ENCODE data around the gene USP6NL. TPM values are rescaled to one million over a fixed set of nuclear protein-coding genes. Genes with fewer than 3 reads are reported as not detected.

Gene USP6NL
- total and polyA plus RNA-seq, 7 donors: 9.2 to 11.4 (median 10.8) TPM

DNA sequence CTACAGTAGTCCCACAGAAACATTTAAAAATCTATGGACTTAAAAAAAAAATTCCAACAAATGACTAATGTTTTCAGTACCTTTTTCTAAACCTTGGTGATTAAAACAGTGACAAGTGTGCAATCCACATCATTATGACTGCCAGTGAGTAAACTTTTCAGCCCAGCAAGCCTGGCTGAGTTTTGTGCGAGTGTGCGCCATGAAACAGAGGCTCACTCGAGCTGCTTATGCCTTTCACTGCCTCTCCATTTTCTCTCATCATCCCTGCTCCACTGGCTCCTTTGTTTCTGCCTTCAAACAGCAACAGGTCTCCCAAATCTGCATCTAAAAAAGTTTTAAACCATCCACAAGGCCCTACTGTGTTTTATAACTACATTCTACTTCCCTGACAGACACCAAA, 105.8 kb downstream of the USP6NL start:
- TF ChIP-seq, protein P1, sequence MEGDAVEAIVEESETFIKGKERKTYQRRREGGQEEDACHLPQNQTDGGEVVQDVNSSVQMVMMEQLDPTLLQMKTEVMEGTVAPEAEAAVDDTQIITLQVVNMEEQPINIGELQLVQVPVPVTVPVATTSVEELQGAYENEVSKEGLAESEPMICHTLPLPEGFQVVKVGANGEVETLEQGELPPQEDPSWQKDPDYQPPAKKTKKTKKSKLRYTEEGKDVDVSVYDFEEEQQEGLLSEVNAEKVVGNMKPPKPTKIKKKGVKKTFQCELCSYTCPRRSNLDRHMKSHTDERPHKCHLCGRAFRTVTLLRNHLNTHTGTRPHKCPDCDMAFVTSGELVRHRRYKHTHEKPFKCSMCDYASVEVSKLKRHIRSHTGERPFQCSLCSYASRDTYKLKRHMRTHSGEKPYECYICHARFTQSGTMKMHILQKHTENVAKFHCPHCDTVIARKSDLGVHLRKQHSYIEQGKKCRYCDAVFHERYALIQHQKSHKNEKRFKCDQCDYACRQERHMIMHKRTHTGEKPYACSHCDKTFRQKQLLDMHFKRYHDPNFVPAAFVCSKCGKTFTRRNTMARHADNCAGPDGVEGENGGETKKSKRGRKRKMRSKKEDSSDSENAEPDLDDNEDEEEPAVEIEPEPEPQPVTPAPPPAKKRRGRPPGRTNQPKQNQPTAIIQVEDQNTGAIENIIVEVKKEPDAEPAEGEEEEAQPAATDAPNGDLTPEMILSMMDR (IDR thresholded peaks at IDR 0.05): no peak
- no peak for TF ChIP-seq POLR2AphosphoS5 (IDR thresholded peaks at IDR 0.05)
- no peak for TF ChIP-seq EP300 (IDR thresholded peaks at IDR 0.05)
- TF ChIP-seq POLR2A (IDR thresholded peaks at IDR 0.05): no peak
- Histone ChIP-seq H3K36me3 (peaks cover 0 to 4% (median 0%) of the 10 kb centered on the region in 4 donors), H3K4me3 (no peak overlapping the region), H3K9me3 (no peaks in the 10 kb centered on the region), H3K27ac (no peak overlapping the region), H3K27me3 (no peaks in the 10 kb centered on the region), H3K4me1 (no peaks in the 10 kb centered on the region)
- intact Hi-C loops (cut with DNase I): no loop called here
- 79 to 87% methylated on average over 3 of the region's 3 CpGs for WGBS, 2 donors
- no peak for DNase-seq

DNA sequence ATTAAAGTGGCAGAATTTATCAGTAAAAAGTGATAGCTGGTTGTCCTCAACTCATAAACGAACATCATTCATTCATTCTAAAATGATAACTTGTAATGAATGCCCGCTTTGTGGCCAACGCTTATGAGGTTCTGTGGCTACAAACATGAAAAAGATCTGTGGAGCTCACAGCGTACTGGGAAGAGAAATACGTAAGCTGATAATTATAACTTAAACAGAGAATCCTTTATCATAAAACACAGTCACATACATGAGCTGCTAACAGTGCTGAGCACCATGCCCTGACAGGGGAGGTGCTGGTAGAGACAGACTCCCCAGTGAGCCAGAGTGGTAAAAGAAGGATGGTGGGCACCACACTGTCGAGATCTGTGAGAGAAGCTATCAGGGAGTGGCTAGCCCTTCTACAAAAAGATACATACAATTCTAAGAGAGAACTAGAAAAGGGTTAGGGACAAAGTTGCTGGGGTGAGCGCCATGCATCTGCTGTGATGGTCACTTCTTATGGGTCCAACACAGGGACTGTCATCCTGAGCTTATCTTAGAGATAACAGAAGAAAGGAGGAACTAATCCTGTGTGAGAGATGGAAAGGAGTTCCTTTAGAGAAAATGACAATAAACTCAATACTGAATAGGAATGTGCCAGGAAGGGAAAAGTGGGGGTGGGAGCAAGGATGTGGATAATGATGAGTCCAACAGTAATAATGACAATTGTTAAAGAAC, 106.7 kb downstream of the USP6NL start:
- H3K9me3 ChIP-seq: no peaks in the 10 kb centered on the region
- TF ChIP-seq EP300 (IDR thresholded peaks at IDR 0.05): no peak
- TF ChIP-seq POLR2A (IDR thresholded peaks at IDR 0.05): no peak
- TF ChIP-seq, protein P1 (IDR thresholded peaks at IDR 0.05): no peak
- TF ChIP-seq POLR2AphosphoS5 (IDR thresholded peaks at IDR 0.05): no peak
- intact Hi-C loops (cut with DNase I): no loop called here
- no peak for DNase-seq
- no peaks in the 10 kb centered on the region for H3K27me3 ChIP-seq
- WGBS, 2 donors: 94 to 97% methylated on average over 7 of the region's 7 CpGs
- peaks cover 0 to 4% (median 0%) of the 10 kb centered on the region in 4 donors for H3K36me3 ChIP-seq
- H3K27ac ChIP-seq: no peak overlapping the region
- no peak overlapping the region for H3K4me3 ChIP-seq
- H3K4me1 ChIP-seq: no peaks in the 10 kb centered on the region

DNA sequence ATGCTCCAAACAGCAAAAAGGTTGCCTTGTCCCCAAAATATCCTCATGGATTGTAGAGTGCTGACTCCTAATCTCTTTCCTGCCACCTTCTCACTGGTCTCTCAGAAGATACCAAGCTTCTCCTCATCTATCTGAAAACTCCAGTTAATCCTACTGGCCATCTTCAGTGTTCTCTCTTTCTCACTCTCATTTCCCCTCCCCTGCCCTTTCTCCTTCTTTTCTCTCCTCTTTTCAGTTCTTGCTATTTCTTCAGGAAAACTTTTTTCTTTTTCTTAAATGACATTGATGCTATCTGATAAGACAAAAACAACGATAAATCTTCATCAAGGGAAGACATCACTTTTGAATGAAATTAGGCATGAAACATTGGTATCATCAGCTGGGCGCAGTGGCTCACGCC, 109.8 kb downstream of the USP6NL start:
- no peak overlapping the region for H3K4me3 ChIP-seq
- H3K9me3 ChIP-seq: no peaks in the 10 kb centered on the region
- no peaks in the 10 kb centered on the region for H3K4me1 ChIP-seq
- DNase-seq: no peak
- TF ChIP-seq POLR2A (IDR thresholded peaks at IDR 0.05): no peak
- TF ChIP-seq EP300 (IDR thresholded peaks at IDR 0.05): no peak
- H3K36me3 ChIP-seq: no peaks in the 10 kb centered on the region
- intact Hi-C loops (cut with DNase I): no loop called here
- H3K27me3 ChIP-seq: no peaks in the 10 kb centered on the region
- no peak overlapping the region for H3K27ac ChIP-seq
- 83 to 96% methylated on average over 3 of the region's 3 CpGs for WGBS, 2 donors

DNA sequence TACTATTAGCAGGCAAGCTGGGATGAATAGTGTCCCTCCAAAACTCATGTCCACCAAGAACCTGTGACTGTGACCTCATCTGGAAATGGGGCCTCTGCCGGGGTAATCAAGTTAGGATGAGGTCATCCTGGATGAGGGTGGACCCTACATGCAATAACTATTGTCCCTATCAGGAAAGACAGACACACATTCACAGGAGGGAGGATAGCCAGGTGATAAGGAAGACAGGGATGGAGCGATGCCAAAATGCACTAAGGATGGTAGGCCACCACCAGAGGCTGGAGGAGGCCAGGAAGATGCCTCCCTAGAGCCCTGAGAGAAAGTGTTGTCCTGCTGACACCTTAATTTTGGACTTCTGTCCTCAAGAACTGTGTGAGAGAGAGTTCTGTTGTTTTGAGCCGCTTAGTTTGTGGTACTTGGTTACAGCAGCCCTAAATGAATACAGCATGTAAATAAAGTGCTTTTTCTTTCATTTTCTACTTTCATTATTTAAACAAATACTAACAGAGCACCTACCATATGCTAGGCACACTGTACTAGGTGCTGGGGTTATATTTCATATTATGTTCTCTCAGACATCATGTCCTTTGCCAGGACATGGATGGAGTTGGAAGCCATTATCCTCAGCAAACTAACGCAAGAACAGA, 111.9 kb downstream of the USP6NL start:
- intact Hi-C loops (cut with DNase I): no loop called here
- WGBS, 2 donors: 72 to 79% methylated on average over 4 of the region's 4 CpGs
- Histone ChIP-seq H3K36me3 (no peaks in the 10 kb centered on the region), H3K27me3 (no peaks in the 10 kb centered on the region), H3K9me3 (no peaks in the 10 kb centered on the region), H3K27ac (no peak overlapping the region), H3K4me1 (no peaks in the 10 kb centered on the region), H3K4me3 (no peak overlapping the region)
- no peak for DNase-seq
- TF ChIP-seq POLR2AphosphoS5 (IDR thresholded peaks at IDR 0.05) (no peak), POLR2A (IDR thresholded peaks at IDR 0.05) (no peak), EP300 (IDR thresholded peaks at IDR 0.05) (no peak)
- TF ChIP-seq, protein P1 (IDR thresholded peaks at IDR 0.05): no peak

DNA sequence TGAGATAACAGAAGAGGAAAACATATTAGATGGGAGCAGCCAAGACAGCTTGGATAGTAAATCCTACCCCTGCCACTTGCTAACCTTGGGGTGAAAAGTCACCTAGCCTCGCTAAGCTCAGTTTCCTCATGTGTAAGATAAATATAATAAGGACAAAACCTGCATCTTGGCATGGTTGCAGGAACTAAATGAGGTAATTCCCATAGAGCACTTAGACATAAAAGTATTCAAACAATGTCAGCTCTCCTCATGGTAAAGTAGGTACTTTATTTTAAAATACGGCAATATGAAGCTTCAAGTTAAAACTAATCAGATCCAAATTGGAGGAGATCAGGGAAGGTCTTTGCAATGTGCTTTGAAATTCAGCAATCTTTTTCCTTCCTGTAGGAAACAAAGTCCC, 113.1 kb downstream of the USP6NL start:
- Histone ChIP-seq H3K36me3 (peaks cover 0 to 5% (median 0%) of the 10 kb centered on the region in 4 donors), H3K9me3 (no peaks in the 10 kb centered on the region), H3K4me3 (no peak overlapping the region), H3K27ac (no peak overlapping the region), H3K27me3 (no peaks in the 10 kb centered on the region), H3K4me1 (no peaks in the 10 kb centered on the region)
- WGBS, 2 donors: 67 to 88% methylated on average over 2 of the region's 2 CpGs
- no peak for DNase-seq
- TF ChIP-seq POLR2A (IDR thresholded peaks at IDR 0.05) (no peak), EP300 (IDR thresholded peaks at IDR 0.05) (no peak), POLR2AphosphoS5 (IDR thresholded peaks at IDR 0.05) (no peak)
- TF ChIP-seq, protein P1 (IDR thresholded peaks at IDR 0.05): no peak
- intact Hi-C loops (cut with DNase I): no loop called here

Measured in sigmoid colon (tissue), 7 donors.